ENCODE data around the gene AIF1L. TPM values are rescaled to one million over a fixed set of nuclear protein-coding genes. Genes with fewer than 3 reads are reported as not detected.

AIF1L gene
- total RNA-seq, 1 donor from 2014 or later, result 16.2 TPM

DNA sequence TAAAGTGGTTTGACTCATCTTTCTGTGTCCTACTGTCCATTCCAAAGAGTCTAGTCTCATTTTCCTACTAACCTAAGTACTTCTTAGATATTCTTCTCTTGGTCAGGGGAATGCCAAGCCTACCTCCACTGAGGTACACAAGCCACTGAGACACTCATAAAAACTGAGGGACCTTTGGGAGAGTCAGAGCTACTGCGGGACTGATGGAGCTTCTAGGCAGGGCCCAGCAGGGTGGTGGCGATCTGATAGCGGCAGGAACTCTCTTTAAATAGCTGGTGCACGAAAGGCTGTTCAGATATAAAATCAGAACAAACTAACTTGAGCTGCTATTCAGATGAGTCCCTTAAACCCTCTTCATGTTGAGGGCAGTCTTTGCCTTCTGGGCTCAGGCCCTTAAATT, 43.8 kb downstream of the AIF1L start:
- Histone ChIP-seq H3K4me3 (no peak overlapping the region), H3K27me3 (no peaks in the 10 kb centered on the region), H3K9me3 (no peaks in the 10 kb centered on the region), H3K4me1 (no peaks in the 10 kb centered on the region), H3K36me3 (peaks cover 10 to 82% of the 10 kb centered on the region in 2 donors), H3K27ac (no peak overlapping the region)
- intact Hi-C loops (cut with DNase I), result no loop called here
- TF ChIP-seq, protein P1, sequence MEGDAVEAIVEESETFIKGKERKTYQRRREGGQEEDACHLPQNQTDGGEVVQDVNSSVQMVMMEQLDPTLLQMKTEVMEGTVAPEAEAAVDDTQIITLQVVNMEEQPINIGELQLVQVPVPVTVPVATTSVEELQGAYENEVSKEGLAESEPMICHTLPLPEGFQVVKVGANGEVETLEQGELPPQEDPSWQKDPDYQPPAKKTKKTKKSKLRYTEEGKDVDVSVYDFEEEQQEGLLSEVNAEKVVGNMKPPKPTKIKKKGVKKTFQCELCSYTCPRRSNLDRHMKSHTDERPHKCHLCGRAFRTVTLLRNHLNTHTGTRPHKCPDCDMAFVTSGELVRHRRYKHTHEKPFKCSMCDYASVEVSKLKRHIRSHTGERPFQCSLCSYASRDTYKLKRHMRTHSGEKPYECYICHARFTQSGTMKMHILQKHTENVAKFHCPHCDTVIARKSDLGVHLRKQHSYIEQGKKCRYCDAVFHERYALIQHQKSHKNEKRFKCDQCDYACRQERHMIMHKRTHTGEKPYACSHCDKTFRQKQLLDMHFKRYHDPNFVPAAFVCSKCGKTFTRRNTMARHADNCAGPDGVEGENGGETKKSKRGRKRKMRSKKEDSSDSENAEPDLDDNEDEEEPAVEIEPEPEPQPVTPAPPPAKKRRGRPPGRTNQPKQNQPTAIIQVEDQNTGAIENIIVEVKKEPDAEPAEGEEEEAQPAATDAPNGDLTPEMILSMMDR (IDR thresholded peaks at IDR 0.05), result no peak
- TF ChIP-seq POLR2AphosphoS5 (IDR thresholded peaks at IDR 0.05; ENCODE audit: insufficient read depth in 1 of 2, low read depth in 1 of 2) (no peak), POLR2A (IDR thresholded peaks at IDR 0.05) (no peak)
- no peak for DNase-seq (ENCODE audit: extremely low spot score in 2 of 2)

DNA sequence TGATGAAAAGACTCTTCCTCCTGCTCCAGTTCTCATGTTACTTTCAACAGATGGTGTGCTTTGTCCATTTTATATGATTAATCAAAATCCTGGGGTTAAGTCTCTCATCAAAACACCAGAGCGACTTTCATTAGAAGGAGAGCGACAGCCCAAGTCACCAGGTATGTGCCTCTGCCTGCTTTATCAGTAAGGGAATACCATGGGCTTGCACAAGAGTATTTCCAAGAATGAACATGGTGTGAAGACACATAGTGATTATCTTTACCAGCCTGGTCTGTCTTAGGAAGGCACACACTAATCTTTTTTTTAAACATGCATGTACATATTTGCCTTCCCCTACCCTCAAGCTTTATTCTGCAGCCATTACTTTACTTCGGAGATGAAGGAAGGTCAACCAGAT, 44.2 kb downstream of the AIF1L start:
- DNase-seq (ENCODE audit: extremely low spot score in 2 of 2), result no peak
- intact Hi-C loops (cut with DNase I), result no loop called here
- H3K27ac ChIP-seq, result no peak overlapping the region
- TF ChIP-seq POLR2AphosphoS5 (IDR thresholded peaks at IDR 0.05; ENCODE audit: insufficient read depth in 1 of 2, low read depth in 1 of 2), result no peak
- TF ChIP-seq POLR2A (IDR thresholded peaks at IDR 0.05), result no peak
- TF ChIP-seq, protein P1 (IDR thresholded peaks at IDR 0.05), result no peak
- no peaks in the 10 kb centered on the region for H3K27me3 ChIP-seq
- H3K4me1 ChIP-seq, result no peaks in the 10 kb centered on the region
- H3K36me3 ChIP-seq, result peaks cover 10 to 82% of the 10 kb centered on the region in 2 donors
- no peaks in the 10 kb centered on the region for H3K9me3 ChIP-seq
- no peak overlapping the region for H3K4me3 ChIP-seq

DNA sequence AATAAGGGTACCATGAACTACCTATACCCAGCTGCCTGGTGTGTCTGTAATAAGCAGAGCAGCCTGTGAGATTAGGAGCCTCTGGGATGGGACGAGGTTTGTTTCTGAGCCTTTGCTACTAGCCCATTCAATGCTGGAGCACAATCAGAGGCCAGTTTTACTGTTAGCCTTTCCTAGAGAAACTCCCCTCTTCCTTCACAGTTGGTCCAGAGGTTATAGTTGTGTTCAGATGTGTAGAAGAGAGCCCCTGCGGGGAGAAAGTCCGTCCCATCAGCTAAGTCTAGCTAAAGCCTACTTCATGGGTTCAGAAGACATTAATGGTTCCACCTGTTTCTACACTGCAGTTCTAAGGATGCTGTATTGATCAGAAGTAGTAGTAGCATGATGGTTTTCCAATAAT, 45.8 kb downstream of the AIF1L start:
- Histone ChIP-seq H3K4me3 (no peak overlapping the region), H3K36me3 (peaks cover 10 to 81% of the 10 kb centered on the region in 2 donors), H3K9me3 (no peaks in the 10 kb centered on the region), H3K4me1 (no peaks in the 10 kb centered on the region), H3K27ac (no peak overlapping the region), H3K27me3 (no peaks in the 10 kb centered on the region)
- intact Hi-C loops (cut with DNase I), result no loop called here
- TF ChIP-seq, protein P1 (IDR thresholded peaks at IDR 0.05), result no peak
- TF ChIP-seq POLR2A (IDR thresholded peaks at IDR 0.05), result no peak
- TF ChIP-seq POLR2AphosphoS5 (IDR thresholded peaks at IDR 0.05; ENCODE audit: insufficient read depth in 1 of 2, low read depth in 1 of 2), result no peak
- no peak for DNase-seq (ENCODE audit: extremely low spot score in 2 of 2)

DNA sequence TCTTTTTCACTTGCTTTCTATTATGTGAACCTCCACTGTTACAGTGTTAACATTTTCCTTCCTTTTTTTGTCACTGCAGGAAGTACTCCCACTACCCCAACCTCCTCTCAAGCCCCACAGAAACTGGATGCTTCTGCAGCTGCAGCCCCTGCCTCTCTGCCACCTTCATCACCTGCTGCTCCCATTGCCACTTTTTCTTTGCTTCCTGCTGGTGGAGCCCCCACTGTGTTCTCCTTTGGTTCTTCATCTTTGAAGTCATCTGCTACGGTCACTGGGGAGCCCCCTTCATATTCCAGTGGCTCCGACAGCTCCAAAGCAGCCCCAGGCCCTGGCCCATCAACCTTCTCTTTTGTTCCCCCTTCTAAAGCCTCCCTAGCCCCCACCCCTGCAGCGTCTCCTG, 47.9 kb downstream of the AIF1L start:
- Histone ChIP-seq H3K36me3 (peaks cover 10 to 86% of the 10 kb centered on the region in 2 donors), H3K4me1 (no peaks in the 10 kb centered on the region), H3K9me3 (no peaks in the 10 kb centered on the region), H3K4me3 (no peak overlapping the region), H3K27me3 (no peaks in the 10 kb centered on the region), H3K27ac (no peak overlapping the region)
- intact Hi-C loops (cut with DNase I), result no loop called here
- TF ChIP-seq, protein P1 (IDR thresholded peaks at IDR 0.05), result no peak
- TF ChIP-seq POLR2A (IDR thresholded peaks at IDR 0.05), result no peak
- no peak for TF ChIP-seq POLR2AphosphoS5 (IDR thresholded peaks at IDR 0.05; ENCODE audit: insufficient read depth in 1 of 2, low read depth in 1 of 2)
- no peak for DNase-seq (ENCODE audit: extremely low spot score in 2 of 2)

DNA sequence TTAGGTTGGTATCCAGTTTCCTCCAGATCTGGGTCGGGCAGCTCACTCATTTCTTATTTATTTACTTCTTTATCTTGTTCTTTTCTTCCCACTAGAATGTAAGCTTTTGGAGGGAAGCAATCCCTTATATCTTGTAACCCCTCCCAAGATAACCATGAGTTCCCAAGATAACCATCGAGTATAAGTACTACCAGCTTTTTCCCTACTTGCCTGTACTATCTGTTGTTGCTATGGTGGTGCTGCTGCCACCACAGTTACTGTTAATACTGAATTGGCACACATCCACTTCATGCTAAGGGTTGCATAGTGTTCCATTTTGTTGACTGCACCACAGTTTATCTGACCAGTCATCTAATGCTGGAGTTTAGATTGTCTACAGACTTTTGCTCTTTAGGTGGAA, 48.9 kb downstream of the AIF1L start:
- H3K36me3 ChIP-seq, result peaks cover 5 to 86% of the 10 kb centered on the region in 2 donors
- no peaks in the 10 kb centered on the region for H3K27me3 ChIP-seq
- TF ChIP-seq, protein P1 (IDR thresholded peaks at IDR 0.05), result no peak
- TF ChIP-seq POLR2A (IDR thresholded peaks at IDR 0.05) (no peak), POLR2AphosphoS5 (IDR thresholded peaks at IDR 0.05; ENCODE audit: insufficient read depth in 1 of 2, low read depth in 1 of 2) (no peak)
- intact Hi-C loops (cut with DNase I), result no loop called here
- no peak for DNase-seq (ENCODE audit: extremely low spot score in 2 of 2)
- no peak overlapping the region for H3K4me3 ChIP-seq
- no peak overlapping the region for H3K27ac ChIP-seq
- H3K4me1 ChIP-seq, result no peaks in the 10 kb centered on the region
- H3K9me3 ChIP-seq, result no peaks in the 10 kb centered on the region
